Measurements from ENCODE around the gene KRTAP4-8.
"Not testable (repeated sequence)": the region's sequence is repeated elsewhere in the genome, so short reads cannot be mapped to it uniquely, and the experiment has no call there.

Gene KRTAP4-8

GRCh38 chr17:41141361-41141760, 43.4 kb upstream of the KRTAP4-8 start:
- no peaks in the 10 kb centered on the region for H4K20me1 ChIP-seq (ENCODE audit: control insufficient read depth, insufficient read depth, low read depth, low read length)
- no peaks in the 10 kb centered on the region for H3K9me2 ChIP-seq (replicated peaks; ENCODE audit: control insufficient read depth, low read length)
- no peak overlapping the region for H3K4me2 ChIP-seq (ENCODE audit: low read length)
- no peaks in the 10 kb centered on the region for H3F3A ChIP-seq (ENCODE audit: control insufficient read depth, insufficient read depth)
- H3K36me3 ChIP-seq (ENCODE audit: control insufficient read depth, low read length): no peaks in the 10 kb centered on the region
- no peaks in the 10 kb centered on the region for H3K4me1 ChIP-seq (ENCODE audit: control insufficient read depth, low read length)
- H3K79me2 ChIP-seq (ENCODE audit: control insufficient read depth, low read length): no peaks in the 10 kb centered on the region
- H3K27me3 ChIP-seq (ENCODE audit: control insufficient read depth, low read length): no peaks in the 10 kb centered on the region
- H3K27ac ChIP-seq (ENCODE audit: low read depth, low read length): no peak overlapping the region
- H3K4me3 ChIP-seq (ENCODE audit: low read length): no peak overlapping the region
- peaks cover 15% of the 10 kb centered on the region for H3K9me3 ChIP-seq (ENCODE audit: control insufficient read depth, insufficient read depth, low read length)
- TF ChIP-seq CTCF (IDR thresholded peaks at IDR 0.05; ENCODE audit: low read depth, low read length, poor library complexity, severe bottlenecking) (no peak), EZH2phosphoT487 (IDR thresholded peaks at IDR 0.05; ENCODE audit: borderline replicate concordance, low read length) (no peak)

- no peaks in the 10 kb centered on the region for H3K79me2 ChIP-seq (ENCODE audit: control insufficient read depth, low read length)
- peaks cover 15% of the 10 kb centered on the region for H3K9me3 ChIP-seq (ENCODE audit: control insufficient read depth, insufficient read depth, low read length)
- H3K4me2 ChIP-seq (ENCODE audit: low read length): no peak within 1 kb of the TSS
- H4K20me1 ChIP-seq (ENCODE audit: control insufficient read depth, insufficient read depth, low read depth, low read length): no peaks in the 10 kb centered on the region
- H3K4me1 ChIP-seq (ENCODE audit: control insufficient read depth, low read length): no peaks in the 10 kb centered on the region
- no peaks in the 10 kb centered on the region for H3K36me3 ChIP-seq (ENCODE audit: control insufficient read depth, low read length)
- no peak within 1 kb of the TSS for H3K4me3 ChIP-seq (ENCODE audit: low read length)
- no peak within 1 kb of the TSS for H3K27ac ChIP-seq (ENCODE audit: low read depth, low read length)
- H3K27me3 ChIP-seq (ENCODE audit: control insufficient read depth, low read length): no peaks in the 10 kb centered on the region
- TF ChIP-seq CTCF (IDR thresholded peaks at IDR 0.05; ENCODE audit: low read depth, low read length, poor library complexity, severe bottlenecking) (no peak), EZH2phosphoT487 (IDR thresholded peaks at IDR 0.05; ENCODE audit: borderline replicate concordance, low read length) (no peak)
- no peaks in the 10 kb centered on the region for H3F3A ChIP-seq (ENCODE audit: control insufficient read depth, insufficient read depth)
- H3K9me2 ChIP-seq (replicated peaks; ENCODE audit: control insufficient read depth, low read length): no peaks in the 10 kb centered on the region
These were observed 42.6 kb upstream of the KRTAP4-8 start, which contains the start of gene KRTAP4-6 for GRCh38 chr17:41140360-41141131. Gene KRTAP4-6 (minus strand): TSS chr17:41140544. CDS start chr17:41140487, 57 bp downstream.

- not testable (repeated sequence) for H3K4me3 ChIP-seq (ENCODE audit: low read length); H3K79me2 ChIP-seq (ENCODE audit: control insufficient read depth, low read length); H3K27me3 ChIP-seq (ENCODE audit: control insufficient read depth, low read length); H3K27ac ChIP-seq (ENCODE audit: low read depth, low read length); H3K9me2 ChIP-seq (replicated peaks; ENCODE audit: control insufficient read depth, low read length); H3K4me1 ChIP-seq (ENCODE audit: control insufficient read depth, low read length); H4K20me1 ChIP-seq (ENCODE audit: control insufficient read depth, insufficient read depth, low read depth, low read length); H3K36me3 ChIP-seq (ENCODE audit: control insufficient read depth, low read length); H3F3A ChIP-seq (ENCODE audit: control insufficient read depth, insufficient read depth); H3K4me2 ChIP-seq (ENCODE audit: low read length)
- peaks cover 15% of the 10 kb centered on the region for H3K9me3 ChIP-seq (ENCODE audit: control insufficient read depth, insufficient read depth, low read length)
These were observed 41.9 kb upstream of the KRTAP4-8 start for GRCh38 chr17:41139865-41140264.

- H3K36me3 ChIP-seq (ENCODE audit: control insufficient read depth, low read length): no peaks in the 10 kb centered on the region
- H3K27ac ChIP-seq (ENCODE audit: low read depth, low read length): no peak overlapping the region
These were observed 36.2 kb upstream of the KRTAP4-8 start for GRCh38 chr17:41133880-41134735.

More at GRCh38 chr17:41133880-41134735, 36.2 kb upstream of the KRTAP4-8 start:
- Histone ChIP-seq H3K4me1 (ENCODE audit: control insufficient read depth, low read length) (peaks cover 22% of the 10 kb centered on the region), H3K4me2 (ENCODE audit: low read length) (no peak overlapping the region), H4K20me1 (ENCODE audit: control insufficient read depth, insufficient read depth, low read depth, low read length) (no peaks in the 10 kb centered on the region), H3F3A (ENCODE audit: control insufficient read depth, insufficient read depth) (no peaks in the 10 kb centered on the region), H3K9me2 (replicated peaks; ENCODE audit: control insufficient read depth, low read length) (no peaks in the 10 kb centered on the region), H3K79me2 (ENCODE audit: control insufficient read depth, low read length) (no peaks in the 10 kb centered on the region), H3K9me3 (ENCODE audit: control insufficient read depth, insufficient read depth, low read length) (no peaks in the 10 kb centered on the region), H3K27me3 (ENCODE audit: control insufficient read depth, low read length) (no peaks in the 10 kb centered on the region), H3K4me3 (ENCODE audit: low read length) (no peak overlapping the region)
- TF ChIP-seq CTCF (IDR thresholded peaks at IDR 0.05; ENCODE audit: low read depth, low read length, poor library complexity, severe bottlenecking) (no peak), EZH2phosphoT487 (IDR thresholded peaks at IDR 0.05; ENCODE audit: borderline replicate concordance, low read length) (no peak)
